ENCODE measurements around the gene TPI1. TPM values are rescaled to one million over a fixed set of nuclear protein-coding genes. Genes with fewer than 3 reads are reported as not detected.
A peak's percentile ranks its signal among the peaks of the same experiment; 100 is the strongest.
"Not testable (repeated sequence)": the region's sequence is repeated elsewhere in the genome, so short reads cannot be mapped to it uniquely, and the experiment has no call there.

The TPI1 gene
- total RNA-seq, 1 experiment from 2014 or later, result 549 TPM

DNA sequence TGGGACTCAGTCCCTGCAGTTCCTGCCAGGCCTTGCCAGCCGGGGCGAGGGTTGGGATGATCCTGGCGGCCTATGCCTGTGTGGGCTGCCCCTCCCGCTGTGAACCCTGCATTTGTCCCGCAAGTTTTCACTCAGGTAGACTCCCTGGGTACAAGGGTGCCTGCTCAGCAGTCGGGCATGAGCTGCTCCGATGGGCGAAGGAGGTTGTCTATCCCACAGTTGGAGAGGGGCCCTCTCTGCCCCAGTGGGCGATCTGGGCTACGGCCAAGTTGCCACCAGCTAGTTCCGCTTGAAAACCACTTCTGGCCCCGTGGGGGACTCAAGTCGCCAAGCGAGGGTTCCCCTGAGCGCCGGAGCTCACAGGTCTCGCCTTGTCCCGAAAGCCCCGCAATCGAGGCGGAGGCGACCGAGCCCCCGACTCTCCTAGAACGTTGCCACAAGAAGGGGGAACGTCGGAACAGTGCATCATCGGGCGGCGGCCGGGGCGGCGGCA lies 365 bp upstream of the TPI1 start:
- TF ChIP-seq, protein P1, sequence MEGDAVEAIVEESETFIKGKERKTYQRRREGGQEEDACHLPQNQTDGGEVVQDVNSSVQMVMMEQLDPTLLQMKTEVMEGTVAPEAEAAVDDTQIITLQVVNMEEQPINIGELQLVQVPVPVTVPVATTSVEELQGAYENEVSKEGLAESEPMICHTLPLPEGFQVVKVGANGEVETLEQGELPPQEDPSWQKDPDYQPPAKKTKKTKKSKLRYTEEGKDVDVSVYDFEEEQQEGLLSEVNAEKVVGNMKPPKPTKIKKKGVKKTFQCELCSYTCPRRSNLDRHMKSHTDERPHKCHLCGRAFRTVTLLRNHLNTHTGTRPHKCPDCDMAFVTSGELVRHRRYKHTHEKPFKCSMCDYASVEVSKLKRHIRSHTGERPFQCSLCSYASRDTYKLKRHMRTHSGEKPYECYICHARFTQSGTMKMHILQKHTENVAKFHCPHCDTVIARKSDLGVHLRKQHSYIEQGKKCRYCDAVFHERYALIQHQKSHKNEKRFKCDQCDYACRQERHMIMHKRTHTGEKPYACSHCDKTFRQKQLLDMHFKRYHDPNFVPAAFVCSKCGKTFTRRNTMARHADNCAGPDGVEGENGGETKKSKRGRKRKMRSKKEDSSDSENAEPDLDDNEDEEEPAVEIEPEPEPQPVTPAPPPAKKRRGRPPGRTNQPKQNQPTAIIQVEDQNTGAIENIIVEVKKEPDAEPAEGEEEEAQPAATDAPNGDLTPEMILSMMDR (IDR thresholded peaks at IDR 0.05; ENCODE audit: unreplicated experiment), result no peak
- Mint-ChIP-seq H3K27me3 (ENCODE audit: insufficient read depth, unreplicated experiment) (no peaks in the 10 kb centered on the region), H3K4me1 (ENCODE audit: insufficient read depth, unreplicated experiment) (peaks cover 25% of the 10 kb centered on the region), H3K27ac (ENCODE audit: low read depth, unreplicated experiment) (peak overlapping the region; percentile 82), H3K4me3 (ENCODE audit: unreplicated experiment) (peak overlapping the region; percentile 86), H3K36me3 (ENCODE audit: insufficient read depth, unreplicated experiment) (peaks cover 74% of the 10 kb centered on the region), H3K9me3 (ENCODE audit: unreplicated experiment) (no peaks in the 10 kb centered on the region)
- ChIA-PET POLR2A (interaction anchor here (0.7 to 7.1 kb wide), 13 partner anchors 9 to 151 kb away, joined by 3 to 130 read pairs (median 7); partner anchors contain the start of genes C12orf57, CDCA3, COPS7A and LPCAT3), CTCF (interaction anchor here (0.6 to 7.1 kb wide), 9 partner anchors 13 to 252 kb away, joined by 3 to 52 read pairs (median 4); partner anchors contain the start of genes C12orf57, C1RL and RNU7-1)
- intact Hi-C loops (cut with micrococcal nuclease), result no loop called here
- DNase-seq (ENCODE audit: unreplicated experiment), result no peak
- no TSS peak for BruUV-seq (replicated peaks)

DNA sequence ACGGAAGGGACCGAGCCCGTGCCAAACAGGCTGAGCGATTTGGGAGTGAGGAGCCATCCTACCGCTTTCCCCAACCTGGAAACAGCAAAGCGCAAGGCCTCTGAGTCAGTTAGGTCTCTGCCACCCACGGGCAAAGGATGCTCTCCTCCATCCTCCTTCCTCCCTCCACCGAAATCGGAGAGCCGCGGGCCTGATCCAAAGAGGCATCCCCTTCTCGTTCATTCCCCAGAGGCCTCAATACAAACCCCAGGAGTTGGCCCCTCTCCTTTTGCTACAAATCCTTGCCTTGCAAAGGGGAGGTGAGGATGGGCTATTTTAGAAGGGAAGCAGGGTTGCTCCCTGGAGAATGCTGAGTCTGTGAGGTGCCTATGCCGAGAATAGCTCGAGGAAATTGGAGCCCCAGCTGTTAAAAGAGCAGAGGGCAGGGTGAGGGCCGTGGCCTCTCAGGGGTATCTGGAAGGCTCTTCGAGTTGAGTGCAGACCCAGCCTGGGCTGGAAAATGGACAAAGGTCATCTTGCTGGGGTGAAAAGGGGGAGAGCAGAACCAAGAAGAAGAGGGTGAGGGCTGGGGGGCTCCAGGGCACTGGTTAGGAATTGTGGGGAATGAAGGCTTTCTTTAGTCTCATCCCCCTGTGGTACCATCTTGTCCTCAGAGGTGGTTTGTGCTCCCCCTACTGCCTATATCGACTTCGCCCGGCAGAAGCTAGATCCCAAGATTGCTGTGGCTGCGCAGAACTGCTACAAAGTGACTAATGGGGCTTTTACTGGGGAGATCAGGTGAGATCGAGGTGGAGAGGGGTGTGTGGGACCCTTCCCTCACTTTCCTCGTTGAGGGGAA lies 1.1 kb downstream of the TPI1 start:
- ChIA-PET CTCF (interaction anchor here (0.6 to 7.7 kb wide), 24 partner anchors 8 to 624 kb away, joined by 3 to 64 read pairs (median 3); partner anchors contain the start of genes C12orf57, RNU7-1 and USP5), POLR2A (interaction anchor here (0.6 to 7.7 kb wide), 20 partner anchors 17 to 367 kb away, joined by 3 to 130 read pairs (median 6); partner anchors contain the start of genes C12orf57, CDCA3, COPS7A and GNB3)
- no peaks in the 10 kb centered on the region for H3K27me3 Mint-ChIP-seq (ENCODE audit: insufficient read depth, unreplicated experiment)
- no peaks in the 10 kb centered on the region for H3K9me3 Mint-ChIP-seq (ENCODE audit: unreplicated experiment)
- no TSS peak for BruUV-seq (replicated peaks)
- peak overlapping the region; percentile 86 for H3K4me3 Mint-ChIP-seq (ENCODE audit: unreplicated experiment)
- no peak for DNase-seq (ENCODE audit: unreplicated experiment)
- intact Hi-C loops (cut with micrococcal nuclease), result loop anchor here (1.0 to 2.0 kb wide), 2 partner anchors 23 to 70 kb away; no protein-coding TSS in a partner anchor
- TF ChIP-seq, protein P1 (IDR thresholded peaks at IDR 0.05; ENCODE audit: unreplicated experiment), result no peak
- peaks cover 59% of the 10 kb centered on the region for H3K36me3 Mint-ChIP-seq (ENCODE audit: insufficient read depth, unreplicated experiment)
- H3K27ac Mint-ChIP-seq (ENCODE audit: low read depth, unreplicated experiment), result peak overlapping the region; percentile 82
- H3K4me1 Mint-ChIP-seq (ENCODE audit: insufficient read depth, unreplicated experiment), result peaks cover 30% of the 10 kb centered on the region

DNA sequence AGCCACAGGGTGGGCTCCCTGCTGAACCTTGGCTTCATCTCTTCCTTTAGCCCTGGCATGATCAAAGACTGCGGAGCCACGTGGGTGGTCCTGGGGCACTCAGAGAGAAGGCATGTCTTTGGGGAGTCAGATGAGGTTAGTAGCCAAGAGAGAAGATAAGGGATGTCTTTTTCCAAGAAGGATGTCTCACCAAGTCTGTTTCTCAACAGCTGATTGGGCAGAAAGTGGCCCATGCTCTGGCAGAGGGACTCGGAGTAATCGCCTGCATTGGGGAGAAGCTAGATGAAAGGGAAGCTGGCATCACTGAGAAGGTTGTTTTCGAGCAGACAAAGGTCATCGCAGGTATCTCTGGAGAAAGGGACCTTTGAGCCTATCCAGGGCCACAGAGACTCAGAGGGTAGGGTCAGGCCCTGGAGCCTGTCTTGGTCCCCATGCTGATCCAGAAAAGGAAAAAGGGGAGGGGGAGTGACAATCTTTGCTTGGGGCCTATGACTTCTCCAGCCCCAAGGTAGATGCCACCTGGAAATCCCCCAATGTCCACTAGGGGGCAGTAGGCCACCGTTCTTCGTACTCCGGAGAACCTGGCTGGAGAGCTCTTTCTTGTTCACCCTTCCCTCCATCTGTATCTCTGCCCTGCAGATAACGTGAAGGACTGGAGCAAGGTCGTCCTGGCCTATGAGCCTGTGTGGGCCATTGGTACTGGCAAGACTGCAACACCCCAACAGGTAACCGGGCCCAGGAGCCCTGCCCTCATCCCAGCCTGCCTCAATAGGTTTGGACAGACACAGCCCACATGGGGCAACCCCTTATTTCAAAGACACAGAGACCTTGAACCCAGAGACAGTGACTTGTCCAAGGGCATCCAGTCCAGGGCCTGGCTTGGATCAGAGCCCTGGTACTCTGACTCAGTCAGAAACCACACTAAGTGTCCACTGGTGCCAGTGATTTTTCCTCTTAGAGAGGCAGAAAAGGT lies 2.0 kb downstream of the TPI1 start:
- peaks cover 30% of the 10 kb centered on the region for H3K4me1 Mint-ChIP-seq (ENCODE audit: insufficient read depth, unreplicated experiment)
- peak; percentile 83 for DNase-seq (ENCODE audit: unreplicated experiment)
- BruUV-seq (replicated peaks), result no TSS peak
- intact Hi-C loops (cut with micrococcal nuclease), result loop anchor here (1.0 to 2.0 kb wide), 2 partner anchors 22 to 69 kb away; no protein-coding TSS in a partner anchor
- peak overlapping the region; percentile 86 for H3K4me3 Mint-ChIP-seq (ENCODE audit: unreplicated experiment)
- ChIA-PET CTCF (interaction anchor here (0.5 to 7.7 kb wide), 29 partner anchors 9 to 280 kb away, joined by 3 to 64 read pairs (median 3); partner anchors contain the start of genes C12orf57, RNU7-1 and USP5), POLR2A (interaction anchor here (0.6 to 7.7 kb wide), 17 partner anchors 18 to 368 kb away, joined by 3 to 130 read pairs (median 6); partner anchors contain the start of genes C12orf57, CDCA3, COPS7A and LRRC23)
- peaks cover 52% of the 10 kb centered on the region for H3K36me3 Mint-ChIP-seq (ENCODE audit: insufficient read depth, unreplicated experiment)
- TF ChIP-seq, protein P1 (IDR thresholded peaks at IDR 0.05; ENCODE audit: unreplicated experiment), result peak; percentile 91
- H3K27me3 Mint-ChIP-seq (ENCODE audit: insufficient read depth, unreplicated experiment), result no peaks in the 10 kb centered on the region
- H3K27ac Mint-ChIP-seq (ENCODE audit: low read depth, unreplicated experiment), result peak overlapping the region; percentile 70
- H3K9me3 Mint-ChIP-seq (ENCODE audit: unreplicated experiment), result no peaks in the 10 kb centered on the region

DNA sequence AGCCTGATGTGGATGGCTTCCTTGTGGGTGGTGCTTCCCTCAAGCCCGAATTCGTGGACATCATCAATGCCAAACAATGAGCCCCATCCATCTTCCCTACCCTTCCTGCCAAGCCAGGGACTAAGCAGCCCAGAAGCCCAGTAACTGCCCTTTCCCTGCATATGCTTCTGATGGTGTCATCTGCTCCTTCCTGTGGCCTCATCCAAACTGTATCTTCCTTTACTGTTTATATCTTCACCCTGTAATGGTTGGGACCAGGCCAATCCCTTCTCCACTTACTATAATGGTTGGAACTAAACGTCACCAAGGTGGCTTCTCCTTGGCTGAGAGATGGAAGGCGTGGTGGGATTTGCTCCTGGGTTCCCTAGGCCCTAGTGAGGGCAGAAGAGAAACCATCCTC lies 3.0 kb downstream of the TPI1 start:
- ChIA-PET CTCF (interaction anchor here (0.8 to 7.7 kb wide), 17 partner anchors 10 to 125 kb away, joined by 3 to 64 read pairs (median 4); partner anchors contain the start of genes C12orf57, MLF2, RNU7-1 and USP5), POLR2A (interaction anchor here (0.5 to 7.7 kb wide), 5 partner anchors 19 to 148 kb away, joined by 4 to 130 read pairs (median 62); partner anchors contain the start of genes C12orf57, CDCA3, LPCAT3 and RNU7-1)
- H3K4me3 Mint-ChIP-seq (ENCODE audit: unreplicated experiment); H3K27ac Mint-ChIP-seq (ENCODE audit: low read depth, unreplicated experiment); H3K27me3 Mint-ChIP-seq (ENCODE audit: insufficient read depth, unreplicated experiment); DNase-seq (ENCODE audit: unreplicated experiment); H3K9me3 Mint-ChIP-seq (ENCODE audit: unreplicated experiment); intact Hi-C loops (cut with micrococcal nuclease): not testable (repeated sequence)
- BruUV-seq (replicated peaks), result TSS peak; percentile 65
- peaks cover 42% of the 10 kb centered on the region for H3K36me3 Mint-ChIP-seq (ENCODE audit: insufficient read depth, unreplicated experiment)
- peaks cover 30% of the 10 kb centered on the region for H3K4me1 Mint-ChIP-seq (ENCODE audit: insufficient read depth, unreplicated experiment)

Data from MCF 10A (cell line).